K562 (cell line): Measurements from ENCODE around the gene ANAPC2. TPM values are rescaled to one million over a fixed set of nuclear protein-coding genes. Genes with fewer than 3 reads are reported as not detected.

Source experiments
- FOXM1 ChIP-seq, 2 experiments: fragments of 450-650 bp in 1 of 2; sonication (generic) in 1 of 2; formaldehyde crosslinking in 1 of 2; IDR thresholded peaks; 2 replicates each; pipeline versions ENCODE4 v1.6.1 to v1.9.0; 2017 to 2022; ENCODE audit warnings: low read depth in 2 of 2, mild to moderate bottlenecking in 2 of 2, missing genetic modification reagents in 1 of 2, moderate library complexity in 1 of 2
- HDGF ChIP-seq: fragments of 450-650 bp; IDR thresholded peaks from 2 replicates; pipeline ENCODE4 v1.6.1; 2016
- HNRNPLL ChIP-seq: fragments of 200-400 bp; formaldehyde crosslinking; IDR thresholded peaks from 2 replicates; pipeline ENCODE4 v1.6.1; 2017; ENCODE audit warnings: low read length, low read depth, mild to moderate bottlenecking; ENCODE audit not compliant: poor library complexity, severe bottlenecking
- KAT8 ChIP-seq: fragments of 450-650 bp; IDR thresholded peaks from 2 replicates; pipeline ENCODE4 v1.6.1; 2016; ENCODE audit warnings: low read depth, mild to moderate bottlenecking
- KDM5B ChIP-seq: fragments of 200-600 bp; sonication (generic); IDR thresholded peaks from 2 replicates; pipeline ENCODE4 v1.6.1; 2012; ENCODE audit warnings: low read depth, mild to moderate bottlenecking, moderate library complexity, low read length, control low read depth, inconsistent platforms; ENCODE audit not compliant: insufficient replicate concordance
- L3MBTL2 ChIP-seq: fragments of 450-650 bp; IDR thresholded peaks from 2 replicates; pipeline ENCODE4 v1.6.1; 2016; ENCODE audit warnings: mild to moderate bottlenecking, moderate library complexity
- MEIS2 ChIP-seq: fragments of 450-650 bp; IDR thresholded peaks from 2 replicates; pipeline ENCODE4 v1.6.1; 2014; ENCODE audit warnings: mild to moderate bottlenecking; ENCODE audit not compliant: partially characterized antibody
- MTA3 ChIP-seq: fragments of 450-650 bp; formaldehyde crosslinking; IDR thresholded peaks from 2 replicates; pipeline ENCODE4 v1.6.1; 2017; ENCODE audit warnings: mild to moderate bottlenecking, borderline replicate concordance
- NR1H2 ChIP-seq: sonication (generic); formaldehyde crosslinking; IDR thresholded peaks from 2 replicates; pipeline ENCODE4 v1.4.0; 2020; ENCODE audit warnings: mild to moderate bottlenecking, missing genetic modification reagents
- POLR2G ChIP-seq: fragments of 200-400 bp; formaldehyde crosslinking; IDR thresholded peaks from 2 replicates; pipeline ENCODE4 v1.6.1; 2017; ENCODE audit warnings: low read depth, mild to moderate bottlenecking, antibody characterized with exemption, low read length, moderate library complexity
- TAF1 ChIP-seq: IDR thresholded peaks from 2 replicates; pipeline ENCODE4 v1.6.1; 2011; ENCODE audit warnings: mild to moderate bottlenecking, low read length, moderate library complexity; ENCODE audit not compliant: insufficient read depth, control insufficient read depth, severe bottlenecking; ENCODE audit errors: extremely low read depth
- TFAP4 ChIP-seq: sonication (generic); formaldehyde crosslinking; IDR thresholded peaks from 2 replicates; pipeline ENCODE4 v1.8.0; 2022; ENCODE audit warnings: missing genetic modification reagents, mild to moderate bottlenecking, moderate library complexity, borderline replicate concordance
- THAP12 ChIP-seq: fragments of 250-450 bp; sonication (Bioruptor Pico); IDR thresholded peaks from 2 replicates; pipeline ENCODE4 v1.9.0; 2021; ENCODE audit warnings: mild to moderate bottlenecking, inconsistent platforms
- TRIM24 ChIP-seq, 2 experiments: fragments of 450-650 bp; IDR thresholded peaks; 2 replicates each; pipeline ENCODE4 v1.6.1; 2016
- ZBTB9 ChIP-seq: fragments of 450-650 bp; formaldehyde crosslinking; IDR thresholded peaks from 2 replicates; pipeline ENCODE4 v1.4.0; 2020; ENCODE audit warnings: mild to moderate bottlenecking, moderate library complexity
- ZFX ChIP-seq: sonication (generic); formaldehyde crosslinking; IDR thresholded peaks from 2 replicates; pipeline ENCODE4 v1.8.0; 2022; ENCODE audit warnings: mild to moderate bottlenecking, missing genetic modification reagents, moderate library complexity
- ZKSCAN1 ChIP-seq: fragments of 150-350 bp; IDR thresholded peaks from 2 replicates; pipeline ENCODE4 v1.6.1; 2016; ENCODE audit warnings: low read depth, low read length
- polyA plus RNA-seq, 8 experiments: library from polyadenylated mRNA; depleted of rRNA in 4 of 8; stranded (reverse) in 5 of 8; unstranded in 3 of 8; fragments of >200 nt; fragmentation: Nextera tagmentation in 2 of 8; fragmentation: Illumina TruSeq in 1 of 8; extraction: Ambion mirVana in 2 of 8; extraction: Trizol in 1 of 8; gene quantifications; 2 replicates each; pipeline versions ENCODE4 v1.2.1 to v1.2.3, GENCODE V29; 2011 to 2014; ENCODE audit warnings: inconsistent platforms in 1 of 8, missing spikeins in 1 of 8
- total RNA-seq, 7 experiments: library from RNA; depleted of rRNA in 6 of 7; stranded (reverse); fragments of >200 nt in 6 of 7; fragmentation: Illumina TruSeq in 2 of 7; extraction: Trizol in 2 of 7; gene quantifications; 2 replicates each; pipeline versions ENCODE4 v1.2.1 to v1.2.3, GENCODE V29; 2011 to 2021; ENCODE audit warnings: low replicate concordance in 1 of 7

Gene ANAPC2
- total and polyA plus RNA-seq, 9 of the 15 experiments (the other 6 are each of a cell fraction or from before 2014, with no cell fraction given) = 0.11 to 56.5 (median 17.1) TPM; not detected in 1

- TF ChIP-seq ZBTB9 (0 out of 2 replicates have a peak, but pooled peaks have one; percentile 38), ZFX (CRISPR knock-in tag) (peak; percentile 27; the same call in 1 of the 2 replicates), TAF1 (peak; percentile 28), TFAP4 (CRISPR knock-in tag) (peak; percentile 63), KDM5B (peak; percentile 56), FOXM1 (IDR thresholded peaks at IDR 0.05; ENCODE audit: low read depth) (no peak), FOXM1 (CRISPR knock-in tag; IDR thresholded peaks at IDR 0.05; ENCODE audit: low read depth) (0 out of 2 replicates have a peak, but pooled peaks have one; percentile 66), MEIS2 (no peak), TRIM24 (IDR thresholded peaks at IDR 0.05) (peak in 1 of 2 experiments; percentile 46; a peak in 2 of 4 replicates), HNRNPLL (peak; percentile 31), HDGF (peak; percentile 19; the same call in 1 of the 2 replicates), POLR2G (peak; percentile 82), KAT8 (no peak), THAP12 (no peak), ZKSCAN1 (0 out of 2 replicates have a peak, but pooled peaks have one; percentile 47), L3MBTL2 (peak; percentile 70; the same call in 1 of the 2 replicates), MTA3 (peak; percentile 55; the same call in 1 of the 2 replicates), NR1H2 (CRISPR knock-in tag) (no peak)
These were observed 29.2 kb upstream of the ANAPC2 start (continued) for GRCh38 chr9:137217276-137218211.
